Skeletal muscle cell (primary cell): Measurements from ENCODE around the gene ENTPD3.

Experiments used
- DNase-seq: peaks from one replicate; pipeline ENCODE4 v3.0.0-alpha.2; 2010; ENCODE audit warnings: low read depth
- H3K4me3 ChIP-seq: 2 replicates; pipeline ENCODE4 v1.5.1; 2011; ENCODE audit warnings: low read depth, mild to moderate bottlenecking, control low read depth, low read length, moderate library complexity

The ENTPD3 gene

GRCh38 chr3:40387001-40387894 lies at the start of gene ENTPD3:
TSS of gene ENTPD3 (plus strand) at chr3:40387184. CDS start at chr3:40388058, 874 bp downstream.
- no peak for DNase-seq
- peak within 1 kb of the TSS; percentile 36 for H3K4me3 ChIP-seq

- no peak overlapping the region for H3K4me3 ChIP-seq
Observed at GRCh38 chr3:40339871-40340270, 47.1 kb upstream of the ENTPD3 start.

DNA sequence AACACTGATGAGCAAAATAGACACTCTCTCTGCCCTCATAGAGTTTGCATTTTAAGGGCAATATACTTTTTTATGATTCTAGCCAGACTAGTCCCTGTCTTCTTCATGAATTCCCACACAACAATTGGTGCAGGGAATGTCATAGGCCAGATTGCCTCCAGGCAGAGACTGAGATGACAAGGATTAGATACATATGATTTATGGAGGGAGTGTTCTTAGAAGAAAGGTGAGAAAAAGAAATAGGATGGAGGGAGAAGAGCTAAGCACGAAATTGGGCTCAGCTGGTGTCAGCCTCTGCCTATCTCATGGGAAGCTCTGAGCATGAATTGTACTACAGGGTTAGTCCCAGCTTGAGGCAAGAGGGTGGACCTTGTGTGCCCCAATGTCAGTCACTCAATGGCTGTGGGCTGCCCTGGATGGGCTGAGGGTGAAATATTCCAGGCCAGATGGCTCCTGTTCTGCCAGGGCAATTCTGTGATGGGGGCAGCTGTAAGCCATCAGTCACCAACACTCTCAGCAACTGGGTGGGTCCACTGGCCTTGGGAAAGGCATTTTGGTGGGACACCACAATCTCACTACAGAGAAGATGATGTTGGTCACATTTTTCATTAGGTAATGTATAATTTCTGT lies 46.3 kb upstream of the ENTPD3 start:
- DNase-seq: no peak
- H3K4me3 ChIP-seq: no peak overlapping the region

More at GRCh38 chr3:40339871-40340270, 47.1 kb upstream of the ENTPD3 start:
- no peak for DNase-seq

DNA sequence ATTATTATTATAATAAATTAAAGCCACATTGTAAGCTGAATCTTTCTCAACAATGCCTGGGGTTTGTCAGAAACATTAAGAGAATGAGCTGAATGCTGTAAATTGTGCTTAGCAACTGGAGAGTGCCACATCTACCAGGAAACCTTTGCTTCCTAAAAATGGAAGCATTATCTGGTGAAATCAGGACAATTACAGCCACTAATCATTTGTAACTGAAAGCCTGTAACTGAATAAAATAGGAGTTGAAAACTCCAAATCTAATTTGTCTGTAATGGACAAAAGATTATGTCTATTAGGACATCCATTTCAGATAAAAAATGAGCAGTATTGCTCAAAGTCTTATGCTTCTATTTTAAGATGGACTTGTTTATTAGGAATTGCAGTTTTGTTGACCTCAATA lies 45.3 kb upstream of the ENTPD3 start:
- no peak overlapping the region for H3K4me3 ChIP-seq
- DNase-seq: no peak

DNA sequence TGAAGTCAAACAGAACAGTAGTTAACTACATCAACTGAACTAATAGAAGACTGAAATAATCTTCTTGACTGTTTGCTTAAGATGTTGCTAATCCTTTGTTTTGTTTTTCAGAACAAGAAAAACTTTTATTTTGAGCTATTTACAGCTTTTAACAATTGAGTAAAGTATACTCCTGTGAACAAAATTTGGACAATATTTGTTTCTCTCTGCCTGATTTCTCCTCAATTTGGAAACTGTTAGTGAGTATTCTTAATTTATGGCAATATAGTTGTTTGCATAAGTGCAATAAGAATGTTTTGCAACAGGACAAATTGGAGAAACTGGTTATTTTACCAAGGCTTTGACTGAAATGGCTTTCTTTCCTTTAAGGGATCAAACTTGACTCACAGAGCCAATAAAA lies 36.5 kb upstream of the ENTPD3 start:
- no peak overlapping the region for H3K4me3 ChIP-seq
- DNase-seq: no peak

- DNase-seq: no peak
- no peak overlapping the region for H3K4me3 ChIP-seq
Observed at GRCh38 chr3:40355410-40355809, 31.6 kb upstream of the ENTPD3 start.

DNA sequence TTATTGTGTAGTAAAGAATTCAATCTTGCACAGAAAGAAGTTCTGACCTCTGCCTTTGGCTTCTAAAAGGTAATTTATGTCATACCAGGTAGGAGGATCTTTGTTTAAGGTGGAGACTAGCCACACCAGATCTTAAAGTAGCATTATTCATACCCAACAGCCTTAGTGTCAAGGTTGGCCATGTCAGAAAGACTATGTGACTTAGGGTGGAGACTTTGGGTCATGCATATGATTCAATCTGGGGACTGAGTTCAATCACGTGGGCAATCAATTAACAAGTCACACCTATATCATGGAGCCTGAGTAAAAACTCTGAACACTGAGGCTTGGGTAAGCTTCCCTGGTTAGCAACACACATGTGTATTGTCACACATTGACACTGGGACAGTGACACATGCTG lies 28.5 kb upstream of the ENTPD3 start:
- DNase-seq: no peak
- H3K4me3 ChIP-seq: no peak overlapping the region

DNA sequence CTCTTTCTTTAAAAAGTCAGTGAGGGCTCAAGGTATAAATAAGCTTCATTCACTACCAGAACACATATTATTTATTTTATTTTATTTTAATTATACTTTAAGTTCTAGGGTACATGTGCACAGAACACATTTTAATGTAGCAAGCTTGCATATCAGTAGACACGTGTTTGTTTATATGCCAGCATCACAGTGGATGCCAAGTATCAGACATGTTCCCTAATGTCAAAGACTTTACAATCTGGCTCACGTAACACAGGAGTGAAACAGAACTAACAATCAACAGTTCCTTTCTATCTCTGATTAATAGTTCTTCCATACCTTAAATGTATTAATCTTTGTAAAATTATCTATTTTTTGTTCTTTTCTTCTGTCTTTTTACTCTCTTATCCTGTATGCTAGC lies 23.3 kb upstream of the ENTPD3 start:
- no peak overlapping the region for H3K4me3 ChIP-seq
- no peak for DNase-seq

DNA sequence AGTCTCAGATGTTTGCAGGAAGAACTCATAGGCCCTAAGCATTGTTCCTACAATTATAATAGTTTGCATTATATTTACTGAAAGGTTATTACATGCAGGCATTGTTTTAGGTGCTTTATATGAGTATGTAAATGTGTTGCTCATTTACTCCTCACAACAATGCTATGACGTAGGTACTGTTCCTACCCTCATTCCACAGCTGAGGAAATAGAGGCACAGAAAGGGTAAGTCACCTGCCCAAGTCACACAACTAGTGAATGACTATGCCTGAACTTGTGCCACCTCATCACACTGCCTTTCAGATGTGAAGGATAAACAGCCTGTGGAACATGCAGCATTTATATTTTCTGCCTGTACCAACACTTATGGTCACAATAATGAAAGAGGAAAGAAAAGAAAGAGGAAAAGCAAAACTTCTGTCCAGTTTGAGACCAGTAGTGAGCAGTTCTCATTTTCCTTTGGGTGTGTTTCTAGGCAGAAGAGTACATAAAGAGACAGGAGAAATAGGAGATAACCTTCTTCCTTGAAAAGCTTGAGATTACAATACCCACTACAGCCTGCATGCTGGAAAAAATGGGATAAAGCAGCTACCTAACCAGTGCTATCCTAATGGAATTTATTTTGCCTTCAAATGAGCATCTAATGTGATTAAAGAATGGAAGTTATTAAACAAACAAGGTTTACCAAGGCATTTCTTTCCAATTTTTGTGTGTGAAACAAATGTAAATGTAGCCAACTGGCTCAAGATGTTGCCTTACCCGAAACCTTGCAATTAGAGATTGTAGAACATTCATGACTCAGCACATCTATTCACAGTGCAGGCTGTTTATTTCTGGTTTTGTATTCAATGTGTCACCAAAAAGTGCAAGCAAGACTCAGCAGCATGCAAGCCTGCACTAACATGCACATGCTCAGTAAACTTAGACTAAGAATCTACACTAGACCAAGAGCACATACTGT lies 20.5 kb upstream of the ENTPD3 start:
- H3K4me3 ChIP-seq: no peak overlapping the region
- no peak for DNase-seq

DNA sequence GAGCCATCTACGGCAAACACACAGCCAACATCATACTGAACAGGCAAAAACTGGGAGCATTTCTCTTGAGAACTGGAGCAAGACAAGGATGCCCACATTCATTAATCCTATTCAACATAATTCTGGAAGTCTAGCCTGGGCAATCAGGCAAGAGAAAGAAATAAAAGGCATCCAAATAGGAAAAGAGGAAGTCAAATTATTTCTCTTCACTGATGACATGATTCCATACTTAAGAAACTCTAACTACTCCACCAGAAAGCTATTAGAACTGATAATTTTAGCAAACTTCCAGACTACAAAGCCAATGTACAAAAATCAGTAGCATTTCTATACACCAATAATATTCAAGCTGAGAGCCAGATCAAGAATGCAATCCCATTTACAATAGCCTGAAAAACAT lies 17.3 kb upstream of the ENTPD3 start:
- no peak for DNase-seq
- H3K4me3 ChIP-seq: no peak overlapping the region

DNA sequence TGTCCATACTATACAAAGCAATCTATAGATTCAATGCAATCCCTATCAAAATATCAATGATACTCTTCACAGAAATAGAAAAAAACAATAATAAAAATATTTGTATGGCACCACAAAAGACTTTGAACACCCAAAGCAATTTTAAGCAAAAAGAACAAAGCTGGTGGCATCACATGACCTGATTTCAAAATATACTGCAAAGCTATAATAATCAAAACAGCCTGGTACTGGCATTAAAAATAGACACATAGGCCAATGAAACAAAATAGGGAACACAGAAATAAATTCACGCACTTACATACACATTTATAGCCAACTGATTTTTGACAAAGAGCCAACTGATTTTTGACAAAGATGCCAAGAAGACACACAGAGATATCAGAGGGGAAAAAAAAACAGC lies 9.2 kb upstream of the ENTPD3 start:
- H3K4me3 ChIP-seq: no peak overlapping the region
- DNase-seq: no peak

DNA sequence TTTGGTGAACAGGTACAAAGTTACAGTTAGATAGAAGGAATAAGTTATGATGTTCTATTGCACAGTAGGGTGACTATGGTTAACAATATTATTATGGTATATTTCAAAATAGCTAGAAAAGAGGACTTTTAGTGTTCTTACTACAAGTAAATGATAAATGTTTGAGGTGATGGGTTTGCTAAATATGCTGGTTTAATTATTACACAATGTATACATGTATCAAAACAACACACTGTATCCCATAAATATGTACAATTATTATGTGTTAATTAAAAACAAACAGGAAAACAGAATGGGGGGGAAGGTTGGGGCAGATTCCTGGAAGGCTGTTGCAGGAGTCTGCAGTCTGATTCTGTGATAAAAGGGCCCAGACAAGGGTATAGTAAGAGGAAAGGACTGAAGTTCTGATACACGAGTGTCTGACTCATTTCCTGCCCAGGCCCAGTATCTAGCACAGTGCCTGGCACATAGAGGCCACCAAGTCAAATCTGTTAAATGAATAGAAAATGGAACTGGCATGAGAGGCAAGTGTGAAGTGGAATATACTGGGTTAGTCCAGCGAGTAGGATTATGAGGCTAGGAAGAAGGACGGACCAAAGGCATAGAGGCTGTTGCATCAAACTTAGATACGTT lies 7.2 kb upstream of the ENTPD3 start:
- H3K4me3 ChIP-seq: no peak overlapping the region
- DNase-seq: no peak

GRCh38 chr3:40381904-40382616 lies 4.9 kb upstream of the ENTPD3 start:
- H3K4me3 ChIP-seq: no peak overlapping the region
- no peak for DNase-seq

DNA sequence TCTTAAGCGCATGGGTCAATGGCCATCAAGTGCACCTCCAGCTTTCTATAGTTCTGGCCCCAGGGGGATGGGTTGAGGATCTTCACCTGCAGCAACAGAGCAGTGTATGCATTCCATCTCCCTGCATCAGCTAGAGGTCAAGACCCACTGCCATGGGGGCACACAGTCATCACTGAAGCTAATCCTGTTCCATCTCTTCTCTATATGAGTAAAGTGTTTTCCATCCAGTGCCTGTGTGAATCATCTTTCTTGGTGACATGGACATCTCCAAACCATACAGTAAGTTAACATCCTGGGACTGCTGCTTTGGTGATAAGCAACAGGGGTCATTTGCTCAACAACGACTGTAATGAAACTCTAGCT lies 4.4 kb upstream of the ENTPD3 start:
- DNase-seq: no peak
- H3K4me3 ChIP-seq: no peak overlapping the region

GRCh38 chr3:40386213-40386612 lies 771 bp upstream of the ENTPD3 start:
- DNase-seq: no peak
- no peak overlapping the region for H3K4me3 ChIP-seq

DNA sequence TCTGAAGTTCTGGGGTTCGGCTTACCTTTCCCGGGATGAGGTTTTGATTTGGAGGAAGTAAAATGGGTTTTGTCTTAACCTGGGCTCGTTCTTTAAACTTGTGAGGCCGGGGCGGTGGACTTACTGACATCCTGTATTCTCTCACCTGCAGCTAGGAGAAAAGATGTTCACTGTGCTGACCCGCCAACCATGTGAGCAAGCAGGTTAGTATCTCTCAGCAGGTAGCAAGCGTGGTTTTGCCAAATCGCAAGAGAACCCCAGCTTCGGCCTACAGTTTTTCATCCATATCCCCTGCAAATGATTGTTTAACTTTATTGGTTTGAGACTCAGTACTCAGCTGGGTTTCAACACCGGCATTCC lies 891 bp downstream of the ENTPD3 start:
- H3K4me3 ChIP-seq: no peak overlapping the region
- DNase-seq: no peak

- DNase-seq: no peak
- no peak overlapping the region for H3K4me3 ChIP-seq
Observed at GRCh38 chr3:40396406-40396805, 9.4 kb downstream of the ENTPD3 start.

GRCh38 chr3:40397129-40397528 lies 10.1 kb downstream of the ENTPD3 start:
- no peak for DNase-seq

GRCh38 chr3:40397912-40398311 lies 10.9 kb downstream of the ENTPD3 start:
- no peak for DNase-seq
- H3K4me3 ChIP-seq: no peak overlapping the region

More at GRCh38 chr3:40397129-40397528, 10.1 kb downstream of the ENTPD3 start:
- no peak overlapping the region for H3K4me3 ChIP-seq
